Mesendoderm (in vitro differentiated cells): ENCODE measurements around the gene PRDM16.

Source experiments
- DNase-seq: peaks from one replicate; pipeline ENCODE4 v3.0.0; 2013
- H2AK5ac ChIP-seq: 2 replicates; pipeline ENCODE4 v1.6.1; 2013; ENCODE audit warnings: low read length, inconsistent platforms
- H2BK120ac ChIP-seq: 2 replicates; pipeline ENCODE4 v1.6.1; 2013; ENCODE audit warnings: low read depth, mild to moderate bottlenecking, low read length, moderate library complexity, mixed read lengths
- H2BK15ac ChIP-seq: replicated peaks from 2 replicates; pipeline ENCODE4 v1.6.1; 2013; ENCODE audit warnings: low read depth, mild to moderate bottlenecking, moderate library complexity
- H2BK5ac ChIP-seq: 2 replicates; pipeline ENCODE4 v1.6.1; 2013; ENCODE audit warnings: low read length, inconsistent platforms
- H3K18ac ChIP-seq: 2 replicates; pipeline ENCODE4 v1.6.1; 2013; ENCODE audit warnings: mild to moderate bottlenecking, low read length, mixed read lengths
- H3K23ac ChIP-seq: one replicate; pipeline ENCODE4 v1.6.1; 2013; ENCODE audit warnings: low read length
- H3K27ac ChIP-seq: 2 replicates; pipeline ENCODE4 v1.5.1; 2013; ENCODE audit warnings: low read depth, mild to moderate bottlenecking, inconsistent platforms, low read length, moderate library complexity
- H3K27me3 ChIP-seq: 2 replicates; pipeline ENCODE4 v1.6.1; 2013; ENCODE audit warnings: low read length, control low read depth, mild to moderate bottlenecking, inconsistent platforms; ENCODE audit not compliant: insufficient read depth, poor library complexity
- H3K36me3 ChIP-seq: 2 replicates; pipeline ENCODE4 v1.6.1; 2013; ENCODE audit warnings: low read length, inconsistent platforms; ENCODE audit not compliant: control insufficient read depth, insufficient read depth
- H3K4ac ChIP-seq: one replicate; pipeline ENCODE4 v1.6.1; 2013; ENCODE audit warnings: low read depth, mild to moderate bottlenecking, low read length, moderate library complexity
- H3K4me1 ChIP-seq: 2 replicates; pipeline ENCODE4 v1.6.1; 2013; ENCODE audit warnings: low read depth, low read length, inconsistent platforms; ENCODE audit not compliant: control insufficient read depth
- H3K4me2 ChIP-seq: 2 replicates; pipeline ENCODE4 v1.6.1; 2013; ENCODE audit warnings: low read length
- H3K4me3 ChIP-seq: 2 replicates; pipeline ENCODE4 v1.5.1; 2013; ENCODE audit warnings: mild to moderate bottlenecking, low read length
- H3K56ac ChIP-seq: one replicate; pipeline ENCODE4 v1.6.1; 2013; ENCODE audit warnings: low read length
- H3K79me1 ChIP-seq: 2 replicates; pipeline ENCODE4 v1.6.1; 2013; ENCODE audit warnings: low read length, inconsistent platforms
- H3K79me2 ChIP-seq: 2 replicates; pipeline ENCODE4 v1.6.1; 2013; ENCODE audit warnings: mild to moderate bottlenecking, low read length; ENCODE audit not compliant: control insufficient read depth, insufficient read depth
- H3K9ac ChIP-seq: 2 replicates; pipeline ENCODE4 v1.6.1; 2013; ENCODE audit warnings: low read length, inconsistent platforms
- H4K5ac ChIP-seq: one replicate; pipeline ENCODE4 v1.6.1; 2013; ENCODE audit warnings: low read length
- H4K8ac ChIP-seq: one replicate; pipeline ENCODE4 v1.6.1; 2013; ENCODE audit warnings: low read depth, mild to moderate bottlenecking, control low read depth, low read length, moderate library complexity
- WGBS: extraction: QIAGEN DNeasy Blood & Tissue Kit; methylation state at CpG from one replicate; pipeline ENCODE4 v1.1.7; 2013; ENCODE audit warnings: low lambda C conversion rate, missing lambda C conversion rate; ENCODE audit not compliant: insufficient coverage; ENCODE audit errors: extremely low coverage; 5-methylcytosine and 5-hydroxymethylcytosine counted together

The PRDM16 gene

GRCh38 chr1:3122311-3122710, 53.3 kb downstream of the PRDM16 start:
- Histone ChIP-seq H4K8ac (no peak overlapping the region), H3K4me2 (no peak overlapping the region), H3K79me1 (no peaks in the 10 kb centered on the region), H3K27me3 (no peaks in the 10 kb centered on the region), H3K56ac (no peak overlapping the region), H2AK5ac (no peak overlapping the region), H3K27ac (no peak overlapping the region), H3K36me3 (no peaks in the 10 kb centered on the region), H2BK15ac (no peak overlapping the region), H3K18ac (no peak overlapping the region), H4K5ac (no peak overlapping the region), H2BK120ac (no peak overlapping the region), H3K79me2 (no peaks in the 10 kb centered on the region), H3K23ac (no peak overlapping the region), H3K4ac (no peak overlapping the region), H3K9ac (no peak overlapping the region), H3K4me3 (no peak overlapping the region), H2BK5ac (no peak overlapping the region), H3K4me1 (no peaks in the 10 kb centered on the region)
- WGBS = no CpG with 5 or more reads among the region's 12 CpGs
- no peak for DNase-seq

GRCh38 chr1:3124246-3124645, 55.2 kb downstream of the PRDM16 start:
- H3K56ac ChIP-seq = no peak overlapping the region
- H3K79me1 ChIP-seq = no peaks in the 10 kb centered on the region
- H3K36me3 ChIP-seq = no peaks in the 10 kb centered on the region
- no peak overlapping the region for H4K5ac ChIP-seq
- H3K18ac ChIP-seq = no peak overlapping the region
- no peak overlapping the region for H3K27ac ChIP-seq
- H2BK15ac ChIP-seq = no peak overlapping the region
- WGBS = no CpG with 5 or more reads among the region's 3 CpGs
- H3K4me3 ChIP-seq = no peak overlapping the region
- no peak overlapping the region for H2AK5ac ChIP-seq
- no peaks in the 10 kb centered on the region for H3K27me3 ChIP-seq
- no peak overlapping the region for H3K9ac ChIP-seq
- H2BK120ac ChIP-seq = no peak overlapping the region
- no peaks in the 10 kb centered on the region for H3K4me1 ChIP-seq
- DNase-seq = no peak
- H3K23ac ChIP-seq = no peak overlapping the region
- H3K4me2 ChIP-seq = no peak overlapping the region
- H4K8ac ChIP-seq = no peak overlapping the region
- H3K79me2 ChIP-seq = no peaks in the 10 kb centered on the region
- H2BK5ac ChIP-seq = no peak overlapping the region
- no peak overlapping the region for H3K4ac ChIP-seq

GRCh38 chr1:3125078-3125477, 56.1 kb downstream of the PRDM16 start:
- no peak overlapping the region for H3K27ac ChIP-seq
- H2BK15ac ChIP-seq = no peak overlapping the region
- no peak overlapping the region for H3K18ac ChIP-seq
- no peak overlapping the region for H2BK120ac ChIP-seq
- no peak overlapping the region for H4K5ac ChIP-seq
- H4K8ac ChIP-seq = no peak overlapping the region
- H3K56ac ChIP-seq = no peak overlapping the region
- H2BK5ac ChIP-seq = no peak overlapping the region
- no peak overlapping the region for H2AK5ac ChIP-seq
- no peak for DNase-seq
- no peak overlapping the region for H3K4me2 ChIP-seq
- WGBS = no CpG with 5 or more reads among the region's 15 CpGs
- H3K23ac ChIP-seq = no peak overlapping the region
- no peaks in the 10 kb centered on the region for H3K36me3 ChIP-seq
- no peak overlapping the region for H3K4ac ChIP-seq
- no peaks in the 10 kb centered on the region for H3K27me3 ChIP-seq
- H3K4me3 ChIP-seq = no peak overlapping the region
- no peaks in the 10 kb centered on the region for H3K79me2 ChIP-seq
- H3K9ac ChIP-seq = no peak overlapping the region
- no peaks in the 10 kb centered on the region for H3K79me1 ChIP-seq
- H3K4me1 ChIP-seq = no peaks in the 10 kb centered on the region

- H3K4me1 ChIP-seq = no peaks in the 10 kb centered on the region
- H4K8ac ChIP-seq = no peak overlapping the region
- no peak overlapping the region for H3K4me2 ChIP-seq
- no CpG with 5 or more reads among the region's 47 CpGs for WGBS
- H3K56ac ChIP-seq = no peak overlapping the region
- no peak overlapping the region for H3K18ac ChIP-seq
- no peak overlapping the region for H4K5ac ChIP-seq
- H2AK5ac ChIP-seq = no peak overlapping the region
- no peak overlapping the region for H3K9ac ChIP-seq
- H2BK120ac ChIP-seq = no peak overlapping the region
- H2BK15ac ChIP-seq = no peak overlapping the region
- no peak overlapping the region for H2BK5ac ChIP-seq
- no peaks in the 10 kb centered on the region for H3K27me3 ChIP-seq
- H3K27ac ChIP-seq = no peak overlapping the region
- no peak overlapping the region for H3K4ac ChIP-seq
- H3K4me3 ChIP-seq = no peak overlapping the region
- H3K79me1 ChIP-seq = no peaks in the 10 kb centered on the region
- H3K36me3 ChIP-seq = no peaks in the 10 kb centered on the region
- H3K23ac ChIP-seq = no peak overlapping the region
- no peaks in the 10 kb centered on the region for H3K79me2 ChIP-seq
- DNase-seq = peak; percentile 11
Measured at GRCh38 chr1:3125546-3126368, 56.8 kb downstream of the PRDM16 start.

GRCh38 chr1:3126756-3127678, 58.0 kb downstream of the PRDM16 start:
- no peak for DNase-seq
- H3K4me3 ChIP-seq = no peak overlapping the region

More at GRCh38 chr1:3126756-3127678, 58.0 kb downstream of the PRDM16 start:
- Histone ChIP-seq H2BK120ac (no peak overlapping the region), H3K27me3 (no peaks in the 10 kb centered on the region), H4K8ac (no peak overlapping the region), H3K18ac (no peak overlapping the region), H2BK15ac (no peak overlapping the region), H3K9ac (no peak overlapping the region), H3K4me1 (no peaks in the 10 kb centered on the region), H3K56ac (no peak overlapping the region), H3K27ac (no peak overlapping the region), H4K5ac (no peak overlapping the region), H2BK5ac (no peak overlapping the region), H3K79me2 (no peaks in the 10 kb centered on the region), H3K4me2 (no peak overlapping the region), H3K79me1 (no peaks in the 10 kb centered on the region), H2AK5ac (no peak overlapping the region), H3K23ac (no peak overlapping the region), H3K36me3 (no peaks in the 10 kb centered on the region), H3K4ac (no peak overlapping the region)
- no CpG with 5 or more reads among the region's 28 CpGs for WGBS
